Pancreas (tissue), 10 donors: Measurements from ENCODE around the gene LCA5L. TPM values are rescaled to one million over a fixed set of nuclear protein-coding genes. Genes with fewer than 3 reads are reported as not detected.

Source experiments
- ATAC-seq, 4 donors: fragments of 200-7000 bp; cut with Tn5 transposase; one replicate each; pipeline versions ENCODE4 v1.8.0 to v1.9.1; 2020; ENCODE audit warnings: mild to moderate bottlenecking in 4 of 4, moderate library complexity in 4 of 4
- DNase-seq, 6 donors: peaks; one replicate each; pipeline ENCODE4 v3.0.0-alpha.2; 2020
- FAIRE-seq: peaks from 2 replicates; lab custom pipeline; 2012; peaks lifted over from hg19 to GRCh38; lab: Jason Lieb, UNC
- H3K27ac ChIP-seq, 4 donors: fragments of 200-600 bp; sonication (generic); 1 replicate in 3 of 4; 2 replicates in 1 of 4; pipeline versions ENCODE4 v1.5.0 to v1.8.0; 2020
- H3K27me3 ChIP-seq, 4 donors: fragments of 200-600 bp; one replicate each; pipeline ENCODE4 v1.8.0; 2021
- H3K36me3 ChIP-seq, 3 donors: fragments of 200-600 bp; sonication (generic) in 1 of 3; one replicate each; pipeline versions ENCODE4 v1.5.0 to v1.8.0; 2020 to 2021
- H3K4me1 ChIP-seq, 3 donors: fragments of 200-600 bp; one replicate each; pipeline ENCODE4 v1.8.0; 2021
- H3K4me3 ChIP-seq, 4 donors: fragments of 200-600 bp; sonication (generic) in 2 of 4; one replicate each; pipeline versions ENCODE4 v1.5.0 to v1.8.0; 2020 to 2021
- H3K9me3 ChIP-seq, 4 donors: fragments of 200-600 bp; one replicate each; pipeline ENCODE4 v1.8.0; 2021
- WGBS, 2 donors: extraction: QIAGEN DNeasy Blood & Tissue Kit; methylation state at CpG; one replicate each; pipeline ENCODE4 v1.1.7; 2013; 5-methylcytosine and 5-hydroxymethylcytosine counted together
- intact Hi-C, 3 donors: fragments of 100-400 bp; cut with DNase I; formaldehyde crosslinking; loops; one replicate each; pipeline versions ENCODE4 v1.11.1 to v1.14.2; 2022
- polyA plus RNA-seq, 2 donors: library from polyadenylated mRNA; stranded (reverse); fragments of 200-250 nt; gene quantifications; one replicate each; pipeline ENCODE4 v1.2.3, GENCODE V29; 2013
- total RNA-seq, 6 donors: library from RNA; stranded (reverse); fragmentation: NEBNext Ultra II Directional in 4 of 6; extraction: Animal tissue kit (Norgen Biotek cat#: 25700) in 4 of 6; gene quantifications; one replicate each; pipeline versions ENCODE4 v1.2.1 to v1.2.4, GENCODE V29; 2021 to 2023
- TF ChIP-seq, protein P1 (sequence below), 4 donors: fragments of 200-600 bp; sonication (generic) in 3 of 4; IDR thresholded peaks; one replicate each; pipeline versions ENCODE4 v1.5.0 to v1.8.0; 2021; ENCODE audit warnings: antibody characterized with exemption in 4 of 4
- donor health status: healthy with polysubstance abuse.
- donor health status: DM: no; HTN: no; CAD: no; lungs with moderate emphysema.
- donor health status: DM: no; HTN: no; CAD: no.
- donor health status: control.
- donor health status: control.
- donor health status: Bipolar disorder and iron deficiency.
- donor health status: DM: yes; HTN: yes; CAD: no.
- donor health status: DM: no; HTN: no; CAD: no.
- donor health status: DM: no; HTN: no; CAD: no.
- donor health status: DM: yes; HTN: yes; CAD: no.

LCA5L gene
- total and polyA plus RNA-seq, 8 donors: 0.72 to 1.8 (median 1.3) TPM

DNA sequence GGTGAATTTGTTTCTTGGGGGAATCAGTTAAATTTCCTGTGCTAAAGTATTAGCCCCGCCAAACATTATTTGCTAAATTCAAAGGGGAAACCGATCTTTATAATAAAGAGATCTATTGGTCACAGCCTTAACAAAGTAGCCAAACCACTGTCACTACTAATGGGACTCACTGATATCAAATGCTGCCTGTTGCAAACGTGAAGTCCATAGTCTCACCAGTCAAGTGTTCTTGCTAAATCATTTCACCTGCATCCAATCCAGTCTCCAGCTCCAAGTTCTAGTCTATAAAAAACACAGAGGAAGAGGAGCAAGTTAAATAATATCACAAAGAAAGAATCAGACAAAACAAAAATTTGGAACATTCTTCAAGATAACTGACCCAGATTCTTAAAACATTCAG is 36.3 kb upstream of the LCA5L start:
- no peak for FAIRE-seq
- no peak for ATAC-seq
- H3K4me3 ChIP-seq: no peak overlapping the region
- WGBS, 2 donors: 83 to 87% methylated on average over 3 of the region's 3 CpGs
- TF ChIP-seq, protein P1, sequence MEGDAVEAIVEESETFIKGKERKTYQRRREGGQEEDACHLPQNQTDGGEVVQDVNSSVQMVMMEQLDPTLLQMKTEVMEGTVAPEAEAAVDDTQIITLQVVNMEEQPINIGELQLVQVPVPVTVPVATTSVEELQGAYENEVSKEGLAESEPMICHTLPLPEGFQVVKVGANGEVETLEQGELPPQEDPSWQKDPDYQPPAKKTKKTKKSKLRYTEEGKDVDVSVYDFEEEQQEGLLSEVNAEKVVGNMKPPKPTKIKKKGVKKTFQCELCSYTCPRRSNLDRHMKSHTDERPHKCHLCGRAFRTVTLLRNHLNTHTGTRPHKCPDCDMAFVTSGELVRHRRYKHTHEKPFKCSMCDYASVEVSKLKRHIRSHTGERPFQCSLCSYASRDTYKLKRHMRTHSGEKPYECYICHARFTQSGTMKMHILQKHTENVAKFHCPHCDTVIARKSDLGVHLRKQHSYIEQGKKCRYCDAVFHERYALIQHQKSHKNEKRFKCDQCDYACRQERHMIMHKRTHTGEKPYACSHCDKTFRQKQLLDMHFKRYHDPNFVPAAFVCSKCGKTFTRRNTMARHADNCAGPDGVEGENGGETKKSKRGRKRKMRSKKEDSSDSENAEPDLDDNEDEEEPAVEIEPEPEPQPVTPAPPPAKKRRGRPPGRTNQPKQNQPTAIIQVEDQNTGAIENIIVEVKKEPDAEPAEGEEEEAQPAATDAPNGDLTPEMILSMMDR (IDR thresholded peaks at IDR 0.05): no peak
- no peaks in the 10 kb centered on the region for H3K9me3 ChIP-seq
- DNase-seq: no peak
- no peak overlapping the region for H3K27ac ChIP-seq
- H3K4me1 ChIP-seq: no peaks in the 10 kb centered on the region
- intact Hi-C loops: no loop called here
- no peaks in the 10 kb centered on the region for H3K36me3 ChIP-seq
- H3K27me3 ChIP-seq: no peaks in the 10 kb centered on the region

DNA sequence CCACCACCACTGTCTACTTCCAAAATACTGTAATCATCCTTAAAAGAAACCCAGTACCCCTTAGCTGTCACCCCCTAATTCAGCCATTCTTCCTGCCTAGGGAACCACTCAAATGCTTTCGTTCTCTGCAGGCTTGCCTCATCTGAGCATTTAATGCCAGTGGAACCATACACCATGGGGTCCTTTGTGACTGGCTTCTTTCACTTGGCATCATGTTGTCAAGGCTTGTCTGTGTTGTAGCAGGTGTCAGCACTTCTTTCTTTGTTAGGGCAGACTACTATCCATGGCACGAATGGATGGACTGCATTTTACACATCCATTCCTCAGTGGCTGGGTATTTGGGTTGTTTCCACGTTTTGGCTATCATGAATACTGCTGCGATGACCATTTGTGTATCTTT is 34.7 kb upstream of the LCA5L start:
- H3K27me3 ChIP-seq: no peaks in the 10 kb centered on the region
- FAIRE-seq (no peak), ATAC-seq (no peak), DNase-seq (no peak)
- H3K9me3 ChIP-seq: no peaks in the 10 kb centered on the region
- H3K4me3 ChIP-seq: no peak overlapping the region
- no peak overlapping the region for H3K27ac ChIP-seq
- 76 to 77% methylated on average over 4 of the region's 4 CpGs for WGBS, 2 donors
- H3K36me3 ChIP-seq: no peaks in the 10 kb centered on the region
- TF ChIP-seq, protein P1 (IDR thresholded peaks at IDR 0.05): no peak
- H3K4me1 ChIP-seq: no peaks in the 10 kb centered on the region
- intact Hi-C loops: no loop called here

DNA sequence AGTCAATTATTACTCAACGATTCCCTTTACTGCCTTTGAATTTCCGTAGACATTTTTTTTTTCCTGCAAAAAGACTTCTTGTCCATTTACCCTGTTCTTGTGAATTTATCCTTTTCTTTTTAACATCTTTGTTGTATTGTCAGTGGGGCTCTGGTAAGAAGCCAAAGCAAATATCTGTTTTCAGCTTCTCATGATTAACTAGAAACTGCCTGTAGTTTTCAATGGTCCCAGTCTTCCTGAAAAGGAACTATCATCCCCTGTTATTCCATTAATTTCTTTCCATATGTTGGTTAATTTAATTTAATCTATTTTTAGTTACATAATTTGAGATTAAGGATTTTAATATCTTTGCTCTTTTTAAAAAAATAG is 34.2 kb upstream of the LCA5L start:
- no peaks in the 10 kb centered on the region for H3K27me3 ChIP-seq
- no peaks in the 10 kb centered on the region for H3K4me1 ChIP-seq
- TF ChIP-seq, protein P1 (IDR thresholded peaks at IDR 0.05): no peak
- H3K9me3 ChIP-seq: no peaks in the 10 kb centered on the region
- WGBS, 2 donors: 67 to 68% methylated on average over 2 of the region's 2 CpGs
- no peak overlapping the region for H3K27ac ChIP-seq
- FAIRE-seq: no peak
- ATAC-seq: no peak
- DNase-seq: no peak
- no peak overlapping the region for H3K4me3 ChIP-seq
- H3K36me3 ChIP-seq: no peaks in the 10 kb centered on the region
- intact Hi-C loops: no loop called here

DNA sequence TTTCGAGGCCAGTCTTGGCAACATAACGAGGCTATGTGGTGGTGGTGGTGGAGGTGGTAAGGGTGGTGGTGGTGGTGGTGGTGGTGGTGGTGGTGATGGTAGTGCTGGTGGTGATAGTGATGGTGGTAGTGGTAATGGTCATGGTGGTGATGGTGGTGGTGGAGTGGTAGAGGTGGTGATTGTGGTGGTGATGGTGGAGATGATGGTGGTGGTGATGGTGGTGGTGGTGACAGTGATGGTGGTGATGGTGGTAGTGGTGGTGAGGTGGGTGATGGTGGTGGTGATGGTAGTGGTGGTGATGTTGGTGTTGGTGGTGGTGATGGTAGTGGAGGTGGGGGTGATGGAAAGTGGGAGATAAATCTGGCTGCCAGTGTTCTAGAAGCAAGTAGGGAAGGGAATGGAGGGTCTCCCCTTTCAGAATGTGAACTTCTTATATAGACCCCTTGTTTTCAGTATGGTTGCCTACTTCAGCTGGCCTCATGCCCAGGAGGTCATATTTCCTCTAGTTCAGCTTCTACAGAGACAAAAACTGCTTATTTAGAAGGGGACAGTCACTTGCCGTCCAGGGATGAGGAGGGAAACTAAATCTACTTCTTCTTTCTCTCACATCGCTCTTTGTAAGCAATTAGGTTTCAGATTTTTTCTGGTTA is 33.7 kb upstream of the LCA5L start:
- Histone ChIP-seq H3K4me1 (no peaks in the 10 kb centered on the region), H3K36me3 (no peaks in the 10 kb centered on the region), H3K9me3 (no peaks in the 10 kb centered on the region), H3K27ac (no peak overlapping the region), H3K27me3 (no peaks in the 10 kb centered on the region), H3K4me3 (no peak overlapping the region)
- no peak for ATAC-seq
- DNase-seq: no peak
- intact Hi-C loops: no loop called here
- 91% methylated on average over 4 of the region's 4 CpGs for WGBS, 2 donors
- TF ChIP-seq, protein P1 (IDR thresholded peaks at IDR 0.05): no peak
- no peak for FAIRE-seq

DNA sequence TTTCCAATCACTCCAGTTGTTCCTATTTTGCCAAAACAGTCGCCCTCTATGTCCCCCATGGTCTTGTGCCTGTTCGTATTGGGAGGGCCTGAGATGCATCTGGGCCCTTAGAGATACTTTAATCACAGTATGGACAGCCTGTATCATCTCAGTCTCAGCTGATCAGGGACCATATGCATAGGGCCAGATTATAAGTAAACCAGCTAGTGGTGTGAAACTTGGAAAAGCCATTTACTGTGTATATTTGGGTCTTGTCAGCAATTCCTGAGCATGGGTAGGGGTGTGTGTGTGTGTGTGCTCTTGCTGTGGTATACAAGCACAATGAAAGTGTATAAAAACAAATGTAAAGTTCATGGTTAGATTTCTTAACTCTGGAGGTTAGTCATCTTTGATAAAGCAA is 29.0 kb upstream of the LCA5L start:
- FAIRE-seq: no peak
- H3K4me3 ChIP-seq: no peak overlapping the region

More for the DNA sequence above, 29.0 kb upstream of the LCA5L start:
- TF ChIP-seq, protein P1 (IDR thresholded peaks at IDR 0.05): no peak
- no peaks in the 10 kb centered on the region for H3K9me3 ChIP-seq
- no peak for ATAC-seq
- H3K27ac ChIP-seq: no peak overlapping the region
- no peaks in the 10 kb centered on the region for H3K4me1 ChIP-seq
- H3K36me3 ChIP-seq: no peaks in the 10 kb centered on the region
- WGBS, 2 donors: 83 to 90% methylated on average over 2 of the region's 2 CpGs
- DNase-seq: no peak
- intact Hi-C loops: no loop called here
- H3K27me3 ChIP-seq: no peaks in the 10 kb centered on the region
